HepG2 (cell line): Measurements from ENCODE around the gene AFF1. TPM values are rescaled to one million over a fixed set of nuclear protein-coding genes. Genes with fewer than 3 reads are reported as not detected.

Source experiments
- ATAC-seq: fragments of 200-7000 bp; cut with Tn5 transposase; 3 replicates; pipeline ENCODE4 v1.9.1; 2020; ENCODE audit warnings: mild to moderate bottlenecking, moderate library complexity
- BruUV-seq: library from RNA; stranded (reverse); fragments of 400-500 nt; replicated peaks from 2 replicates; lab custom pipeline; 2021; lab: Mats Ljungman, UMichigan
- CTCF ChIA-PET: fragments of 300-600 bp; formaldehyde crosslinking; extraction: SDS; loops from one replicate; lab custom pipeline; 2021; ENCODE audit warnings: low total read pairs, inconsistent platforms, low intra/inter-chr PET ratio; lab: Yijun Ruan, JAX
- POLR2A ChIA-PET: fragments of 350-600 bp; sonication (Branson Sonifier 250); formaldehyde crosslinking; loops from one replicate; lab custom pipeline; 2020; ENCODE audit warnings: antibody characterized with exemption, inconsistent platforms; lab: Yijun Ruan, JAX
- DNase-seq: peaks from one replicate; pipeline ENCODE4 v3.0.0-alpha.2; 2015; ENCODE audit warnings: low spot score
- FAIRE-seq: peaks from 3 replicates; lab custom pipeline; 2011; peaks lifted over from hg19 to GRCh38; lab: Jason Lieb, UNC
- H2AFZ ChIP-seq: one replicate; pipeline ENCODE4 v1.6.1; 2011; ENCODE audit warnings: low read length, inconsistent platforms
- H3K27ac ChIP-seq: fragments of 300-600 bp; 3 replicates; pipeline ENCODE4 v1.8.0; 2011; ENCODE audit warnings: mixed run types, mild to moderate bottlenecking, mixed read lengths, low read length, inconsistent platforms; ENCODE audit not compliant: insufficient read depth; ENCODE audit errors: extremely low read length
- H3K27me3 ChIP-seq, 2 experiments: fragments of 200-600 bp in 1 of 2; 2 replicates in 1 of 2; 3 replicates in 1 of 2; pipeline versions ENCODE4 v1.6.0 to v1.8.0; 2011; ENCODE audit warnings: low read length in 2 of 2, mild to moderate bottlenecking in 2 of 2, moderate library complexity in 2 of 2, inconsistent platforms in 1 of 2; ENCODE audit not compliant: insufficient read depth in 2 of 2, control insufficient read depth in 1 of 2
- H3K36me3 ChIP-seq, 2 experiments: fragments of 200-600 bp in 1 of 2; replicated peaks in 1 of 2; 2 replicates in 1 of 2; 3 replicates in 1 of 2; pipeline versions ENCODE4 v1.5.1 to v1.8.0; 2011; ENCODE audit warnings: low read length in 2 of 2, inconsistent platforms in 1 of 2; ENCODE audit not compliant: insufficient read depth in 2 of 2, control insufficient read depth in 1 of 2
- H3K4me1 ChIP-seq: 2 replicates; pipeline ENCODE4 v1.5.1; 2012; ENCODE audit warnings: low read length, inconsistent platforms; ENCODE audit not compliant: insufficient read depth
- H3K4me2 ChIP-seq: 2 replicates; pipeline ENCODE4 v1.6.0; 2011; ENCODE audit warnings: low read depth, low read length, inconsistent platforms
- H3K4me3 ChIP-seq, 3 experiments: fragments of 200-600 bp in 1 of 3; sonication (generic), shearing (Covaris generic) in 1 of 3; replicated peaks in 1 of 3; 2 replicates each; pipeline ENCODE4 v1.5.1; 2011 to 2016; ENCODE audit warnings: low read length in 3 of 3, inconsistent platforms in 2 of 3, low read depth in 2 of 3, mild to moderate bottlenecking in 2 of 3, control low read depth in 1 of 3, mixed read lengths in 1 of 3; ENCODE audit not compliant: insufficient read depth in 1 of 3
- H3K79me2 ChIP-seq: one replicate; pipeline ENCODE4 v1.6.1; 2011; ENCODE audit warnings: low read length, inconsistent platforms; ENCODE audit not compliant: insufficient read depth
- H3K9ac ChIP-seq: 2 replicates; pipeline ENCODE4 v1.6.0; 2011; ENCODE audit warnings: mild to moderate bottlenecking, low read depth, low read length, inconsistent platforms; ENCODE audit not compliant: insufficient read depth
- H3K9me3 ChIP-seq: 2 replicates; pipeline ENCODE4 v1.5.1; 2012; ENCODE audit warnings: mild to moderate bottlenecking, low read length
- H4K20me1 ChIP-seq: 2 replicates; pipeline ENCODE4 v1.6.0; 2011; ENCODE audit warnings: inconsistent platforms, mild to moderate bottlenecking, low read length, moderate library complexity; ENCODE audit not compliant: insufficient read depth
- FOXA3 ChIP-seq: IDR thresholded peaks from 2 replicates; pipeline ENCODE4 v1.6.1; 2016; ENCODE audit warnings: missing genetic modification reagents, missing compliant biosample characterization
- GLI4 ChIP-seq: sonication (generic); formaldehyde crosslinking; IDR thresholded peaks from 2 replicates; pipeline ENCODE4 v1.5.1; 2020; ENCODE audit warnings: missing genetic modification reagents, mild to moderate bottlenecking, moderate library complexity, borderline replicate concordance
- RFXANK ChIP-seq: IDR thresholded peaks from 2 replicates; pipeline ENCODE4 v1.6.1; 2016
- TARDBP ChIP-seq: sonication (generic); formaldehyde crosslinking; IDR thresholded peaks from 2 replicates; pipeline ENCODE4 v1.8.0; 2022; ENCODE audit warnings: mild to moderate bottlenecking, missing genetic modification reagents
- TEAD3 ChIP-seq: optimal IDR thresholded peaks from 2 replicates; pipeline ENCODE3; 2016; ENCODE audit warnings: borderline replicate concordance
- TSC22D2 ChIP-seq: sonication (generic); formaldehyde crosslinking; IDR thresholded peaks from 2 replicates; pipeline ENCODE4 v1.5.1; 2020; ENCODE audit warnings: missing genetic modification reagents, mild to moderate bottlenecking, borderline replicate concordance
- ZBTB1 ChIP-seq: sonication (generic); formaldehyde crosslinking; IDR thresholded peaks from 2 replicates; pipeline ENCODE4 v1.4.0; 2020; ENCODE audit warnings: missing genetic modification reagents, borderline replicate concordance
- ZEB1 ChIP-seq: IDR thresholded peaks from 2 replicates; pipeline ENCODE4 v1.6.1; 2012; ENCODE audit warnings: mild to moderate bottlenecking, low read depth, inconsistent platforms; ENCODE audit not compliant: insufficient replicate concordance
- ZNF709 ChIP-seq: sonication (generic); formaldehyde crosslinking; IDR thresholded peaks from 2 replicates; pipeline ENCODE4 v1.5.0; 2020; ENCODE audit warnings: mild to moderate bottlenecking, missing genetic modification reagents
- WGBS: methylation state at CpG from one replicate; pipeline ENCODE4 v1.1.6; 2017; ENCODE audit warnings: low lambda C conversion rate; 5-methylcytosine and 5-hydroxymethylcytosine counted together
- in situ Hi-C: cut with HindIII; loops from 2 replicates; pipeline ENCODE4 v1.10.0; 2017; ENCODE audit warnings: low pct_unique_long_range_greater_than_20kb; ENCODE audit not compliant: extremely low pct_ligation_motif_present
- intact Hi-C: fragments of 100-400 bp; cut with micrococcal nuclease; formaldehyde crosslinking; loops from one replicate; pipeline ENCODE4 v1.10.0; 2022; ENCODE audit not compliant: unreplicated experiment
- polyA plus RNA-seq, 8 experiments: library from polyadenylated mRNA; depleted of rRNA in 3 of 8; stranded (reverse) in 7 of 8; unstranded in 1 of 8; fragments of >200 nt; fragmentation: Illumina TruSeq in 4 of 8; extraction: Trizol in 4 of 8; gene quantifications; 2 replicates each; pipeline versions ENCODE4 v1.2.1 to v1.2.3, GENCODE V29; 2011 to 2016; ENCODE audit warnings: low read depth in 4 of 8, missing spikeins in 1 of 8, mixed read lengths in 1 of 8; ENCODE audit not compliant: insufficient read depth in 1 of 8
- total RNA-seq, 5 experiments: library from RNA; depleted of rRNA; stranded (reverse); fragments of >200 nt; fragmentation: Illumina TruSeq; extraction: Trizol; gene quantifications; 2 replicates each; pipeline ENCODE4 v1.2.3, GENCODE V29; 2016; ENCODE audit warnings: low read depth in 1 of 5
- TF ChIP-seq, protein P1 (sequence below), 2 experiments: sonication (generic) in 1 of 2; formaldehyde crosslinking in 1 of 2; IDR thresholded peaks; 2 replicates each; pipeline versions ENCODE4 v1.4.0 to v1.6.1; 2018 to 2020; ENCODE audit warnings: missing genetic modification reagents in 2 of 2, borderline replicate concordance in 1 of 2, low read depth in 1 of 2, mild to moderate bottlenecking in 1 of 2, missing biosample characterization in 1 of 2
- TF ChIP-seq, protein P2 (sequence below): sonication (generic); formaldehyde crosslinking; IDR thresholded peaks from 2 replicates; pipeline ENCODE4 v1.4.0; 2020; ENCODE audit warnings: missing genetic modification reagents
- TF ChIP-seq, protein P3 (sequence below): sonication (generic); formaldehyde crosslinking; conservative IDR thresholded peaks from 2 replicates; pipeline ENCODE4 v1.4.0; 2020; ENCODE audit warnings: missing genetic modification reagents

Gene AFF1
- total and polyA plus RNA-seq, 2 of the 13 experiments (the other 11 are each of a cell fraction or from before 2014, with no cell fraction given), result 15.5 to 15.9 TPM

DNA sequence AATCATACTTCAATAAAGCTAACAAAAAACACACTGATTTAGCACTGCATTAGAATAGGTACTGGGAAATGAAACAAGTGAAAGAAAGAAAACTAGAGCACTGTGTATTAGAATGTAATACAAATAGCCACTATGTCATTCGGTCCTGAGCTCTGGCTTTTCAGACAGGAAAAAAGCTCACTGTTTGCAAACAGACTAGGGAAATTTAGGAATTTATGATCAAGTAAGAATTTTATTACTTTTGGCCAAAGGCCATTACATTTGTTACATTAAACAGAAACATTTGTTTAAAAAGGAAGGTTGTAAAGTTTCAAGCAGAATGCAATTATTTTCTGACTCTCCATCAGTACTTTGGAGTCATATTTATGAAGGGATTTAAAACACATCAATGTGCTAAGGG, 216.9 kb downstream of the AFF1 start:
- Histone ChIP-seq H3K4me2 (no peak overlapping the region), H4K20me1 (no peaks in the 10 kb centered on the region), H3K36me3 (no peaks in the 10 kb centered on the region), H3K27ac (no peak overlapping the region), H2AFZ (no peak overlapping the region), H3K27me3 (no peaks in the 10 kb centered on the region), H3K4me3 (no peak overlapping the region), H3K4me1 (no peaks in the 10 kb centered on the region), H3K9me3 (no peaks in the 10 kb centered on the region), H3K79me2 (no peaks in the 10 kb centered on the region), H3K9ac (no peak overlapping the region)
- POLR2A ChIA-PET, result no interaction called here
- BruUV-seq, result no TSS peak
- ATAC-seq, result no peak
- 97% methylated on average over 1 of the region's 1 CpG for WGBS
- no peak for DNase-seq
- CTCF ChIA-PET, result interaction anchor here (2.4 kb wide), 1 partner anchor 84 kb away, joined by 22 read pairs; no protein-coding TSS in a partner anchor
- in situ Hi-C loops, result loop anchor here (5.0 kb wide), 1 partner anchor 81 kb away; no protein-coding TSS in a partner anchor
- intact Hi-C loops, result no loop called here
- FAIRE-seq, result no peak
- TF ChIP-seq TEAD3 (CRISPR knock-in tag) (no peak), RFXANK (CRISPR knock-in tag) (no peak), TSC22D2 (CRISPR knock-in tag) (no peak)
- TF ChIP-seq, protein P1, sequence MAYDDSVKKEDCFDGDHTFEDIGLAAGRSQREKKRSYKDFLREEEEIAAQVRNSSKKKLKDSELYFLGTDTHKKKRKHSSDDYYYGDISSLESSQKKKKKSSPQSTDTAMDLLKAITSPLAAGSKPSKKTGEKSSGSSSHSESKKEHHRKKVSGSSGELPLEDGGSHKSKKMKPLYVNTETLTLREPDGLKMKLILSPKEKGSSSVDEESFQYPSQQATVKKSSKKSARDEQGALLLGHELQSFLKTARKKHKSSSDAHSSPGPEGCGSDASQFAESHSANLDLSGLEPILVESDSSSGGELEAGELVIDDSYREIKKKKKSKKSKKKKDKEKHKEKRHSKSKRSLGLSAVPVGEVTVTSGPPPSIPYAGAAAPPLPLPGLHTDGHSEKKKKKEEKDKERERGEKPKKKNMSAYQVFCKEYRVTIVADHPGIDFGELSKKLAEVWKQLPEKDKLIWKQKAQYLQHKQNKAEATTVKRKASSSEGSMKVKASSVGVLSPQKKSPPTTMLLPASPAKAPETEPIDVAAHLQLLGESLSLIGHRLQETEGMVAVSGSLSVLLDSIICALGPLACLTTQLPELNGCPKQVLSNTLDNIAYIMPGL (CRISPR knock-in tag; IDR thresholded peaks at IDR 0.05; ENCODE audit: borderline replicate concordance in 1 of 2, low read depth in 1 of 2), result no peak

DNA sequence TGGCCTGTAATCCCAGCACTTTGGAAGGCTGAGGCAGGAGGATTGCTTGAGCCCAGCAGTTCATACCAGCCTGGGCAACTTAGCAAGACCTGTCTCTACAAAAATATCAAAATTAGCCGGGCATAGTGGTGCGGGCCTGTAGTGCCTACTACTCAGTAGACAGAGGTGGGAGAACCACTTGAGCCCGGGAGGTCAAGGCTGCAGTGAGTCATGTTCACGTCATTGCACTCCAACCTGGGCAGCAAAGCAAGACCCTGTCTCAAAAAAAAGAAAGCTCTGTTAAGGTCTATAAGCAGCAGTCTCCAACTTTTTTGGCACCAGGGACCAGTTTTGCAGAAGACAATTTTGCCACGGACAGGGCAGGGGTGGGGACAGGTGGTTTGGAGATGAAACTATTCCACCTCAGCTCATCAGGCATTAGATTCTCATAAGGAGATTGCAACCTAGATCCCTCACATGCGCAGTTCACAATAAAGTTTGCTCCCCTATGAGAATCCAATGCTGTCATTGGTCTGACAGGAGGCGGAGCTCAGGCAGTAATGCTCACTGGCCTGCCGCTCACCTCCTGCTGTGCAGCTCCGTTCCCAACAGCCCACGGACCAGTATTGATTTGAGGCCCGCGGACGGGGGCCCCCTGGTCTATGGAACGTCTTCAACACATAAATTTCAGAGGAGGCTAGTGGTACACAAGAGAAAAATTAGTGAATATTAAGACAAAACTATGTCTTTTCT, 217.7 kb downstream of the AFF1 start:
- Histone ChIP-seq H3K27ac (no peak overlapping the region), H3K4me2 (no peak overlapping the region), H3K4me3 (no peak overlapping the region), H3K27me3 (no peaks in the 10 kb centered on the region), H4K20me1 (no peaks in the 10 kb centered on the region), H3K4me1 (no peaks in the 10 kb centered on the region), H2AFZ (no peak overlapping the region), H3K79me2 (no peaks in the 10 kb centered on the region), H3K36me3 (no peaks in the 10 kb centered on the region), H3K9ac (no peak overlapping the region), H3K9me3 (no peaks in the 10 kb centered on the region)
- no TSS peak for BruUV-seq
- in situ Hi-C loops (loop anchor here (5.0 kb wide), 1 partner anchor 80 kb away; no protein-coding TSS in a partner anchor), intact Hi-C loops (no loop called here)
- ChIA-PET CTCF (no interaction called here), POLR2A (no interaction called here)
- ATAC-seq, result peak; percentile 35
- WGBS, result 64% methylated on average over 10 of the region's 14 CpGs
- FAIRE-seq, result no peak
- DNase-seq, result no peak
- TF ChIP-seq ZNF709, result no peak
- no peak for TF ChIP-seq ZEB1
- TF ChIP-seq, protein P2, sequence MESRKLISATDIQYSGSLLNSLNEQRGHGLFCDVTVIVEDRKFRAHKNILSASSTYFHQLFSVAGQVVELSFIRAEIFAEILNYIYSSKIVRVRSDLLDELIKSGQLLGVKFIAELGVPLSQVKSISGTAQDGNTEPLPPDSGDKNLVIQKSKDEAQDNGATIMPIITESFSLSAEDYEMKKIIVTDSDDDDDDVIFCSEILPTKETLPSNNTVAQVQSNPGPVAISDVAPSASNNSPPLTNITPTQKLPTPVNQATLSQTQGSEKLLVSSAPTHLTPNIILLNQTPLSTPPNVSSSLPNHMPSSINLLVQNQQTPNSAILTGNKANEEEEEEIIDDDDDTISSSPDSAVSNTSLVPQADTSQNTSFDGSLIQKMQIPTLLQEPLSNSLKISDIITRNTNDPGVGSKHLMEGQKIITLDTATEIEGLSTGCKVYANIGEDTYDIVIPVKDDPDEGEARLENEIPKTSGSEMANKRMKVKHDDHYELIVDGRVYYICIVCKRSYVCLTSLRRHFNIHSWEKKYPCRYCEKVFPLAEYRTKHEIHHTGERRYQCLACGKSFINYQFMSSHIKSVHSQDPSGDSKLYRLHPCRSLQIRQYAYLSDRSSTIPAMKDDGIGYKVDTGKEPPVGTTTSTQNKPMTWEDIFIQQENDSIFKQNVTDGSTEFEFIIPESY (CRISPR knock-in tag), result peak; percentile 32; the same call in 1 of the 2 replicates
- no peak for TF ChIP-seq GLI4 (CRISPR knock-in tag)
- TF ChIP-seq, protein P3, sequence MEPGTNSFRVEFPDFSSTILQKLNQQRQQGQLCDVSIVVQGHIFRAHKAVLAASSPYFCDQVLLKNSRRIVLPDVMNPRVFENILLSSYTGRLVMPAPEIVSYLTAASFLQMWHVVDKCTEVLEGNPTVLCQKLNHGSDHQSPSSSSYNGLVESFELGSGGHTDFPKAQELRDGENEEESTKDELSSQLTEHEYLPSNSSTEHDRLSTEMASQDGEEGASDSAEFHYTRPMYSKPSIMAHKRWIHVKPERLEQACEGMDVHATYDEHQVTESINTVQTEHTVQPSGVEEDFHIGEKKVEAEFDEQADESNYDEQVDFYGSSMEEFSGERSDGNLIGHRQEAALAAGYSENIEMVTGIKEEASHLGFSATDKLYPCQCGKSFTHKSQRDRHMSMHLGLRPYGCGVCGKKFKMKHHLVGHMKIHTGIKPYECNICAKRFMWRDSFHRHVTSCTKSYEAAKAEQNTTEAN (CRISPR knock-in tag), result no peak
- TF ChIP-seq FOXA3, result no peak
- no peak for TF ChIP-seq TARDBP (CRISPR knock-in tag)
- no peak for TF ChIP-seq ZBTB1 (CRISPR knock-in tag)
